ENCODE data around the gene SMIM30. TPM values are rescaled to one million over a fixed set of nuclear protein-coding genes. Genes with fewer than 3 reads are reported as not detected.
A peak's percentile ranks its signal among the peaks of the same experiment; 100 is the strongest.

The SMIM30 gene
- total RNA-seq, 1 experiment from 2014 or later = 32.3 TPM

DNA sequence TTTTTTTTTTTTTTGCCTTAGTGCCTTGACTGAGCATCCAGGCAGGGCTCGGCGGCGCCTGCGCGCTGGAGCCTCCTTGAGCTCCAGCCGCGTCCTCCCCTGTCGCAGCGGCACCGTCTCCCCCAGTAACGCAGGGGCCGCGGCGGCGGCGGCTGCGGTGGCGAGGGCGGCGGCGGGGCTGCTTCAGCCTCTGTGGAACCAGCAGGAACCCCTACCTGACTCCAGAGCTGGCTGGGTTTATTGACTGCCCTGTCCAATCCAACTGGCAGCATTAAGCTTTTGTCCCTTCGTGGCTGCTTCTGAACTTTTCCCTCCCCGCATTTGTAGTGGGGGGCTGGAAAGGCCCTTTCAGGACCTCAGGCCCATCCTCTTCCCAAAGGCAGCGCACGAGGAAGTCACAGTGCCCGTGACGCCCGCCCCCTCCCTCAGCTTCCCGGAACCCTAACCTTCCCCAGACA is 31.9 kb downstream of the SMIM30 start, which contains the start of gene GPR85:
Gene GPR85, minus strand, starts transcription at position 397 of the 458 bp plus-strand sequence. CDS start 2,106 bp downstream, outside the sequence.
- Mint-ChIP-seq H3K27ac (ENCODE audit: low read depth, unreplicated experiment) (no peak within 1 kb of the TSS), H3K4me1 (ENCODE audit: insufficient read depth, unreplicated experiment) (no peaks in the 10 kb centered on the region), H3K9me3 (ENCODE audit: unreplicated experiment) (no peaks in the 10 kb centered on the region), H3K36me3 (ENCODE audit: insufficient read depth, unreplicated experiment) (no peaks in the 10 kb centered on the region), H3K4me3 (ENCODE audit: unreplicated experiment) (peak within 1 kb of the TSS; percentile 74), H3K27me3 (ENCODE audit: insufficient read depth, unreplicated experiment) (peaks cover 11% of the 10 kb centered on the region)
- intact Hi-C loops (cut with micrococcal nuclease) = no loop called here
- CTCF ChIA-PET = interaction anchor here (0.5 to 1.0 kb wide), 4 partner anchors 9 to 771 kb away, joined by 3 to 4 read pairs (median 3); no protein-coding TSS in a partner anchor
- TF ChIP-seq, protein P1, sequence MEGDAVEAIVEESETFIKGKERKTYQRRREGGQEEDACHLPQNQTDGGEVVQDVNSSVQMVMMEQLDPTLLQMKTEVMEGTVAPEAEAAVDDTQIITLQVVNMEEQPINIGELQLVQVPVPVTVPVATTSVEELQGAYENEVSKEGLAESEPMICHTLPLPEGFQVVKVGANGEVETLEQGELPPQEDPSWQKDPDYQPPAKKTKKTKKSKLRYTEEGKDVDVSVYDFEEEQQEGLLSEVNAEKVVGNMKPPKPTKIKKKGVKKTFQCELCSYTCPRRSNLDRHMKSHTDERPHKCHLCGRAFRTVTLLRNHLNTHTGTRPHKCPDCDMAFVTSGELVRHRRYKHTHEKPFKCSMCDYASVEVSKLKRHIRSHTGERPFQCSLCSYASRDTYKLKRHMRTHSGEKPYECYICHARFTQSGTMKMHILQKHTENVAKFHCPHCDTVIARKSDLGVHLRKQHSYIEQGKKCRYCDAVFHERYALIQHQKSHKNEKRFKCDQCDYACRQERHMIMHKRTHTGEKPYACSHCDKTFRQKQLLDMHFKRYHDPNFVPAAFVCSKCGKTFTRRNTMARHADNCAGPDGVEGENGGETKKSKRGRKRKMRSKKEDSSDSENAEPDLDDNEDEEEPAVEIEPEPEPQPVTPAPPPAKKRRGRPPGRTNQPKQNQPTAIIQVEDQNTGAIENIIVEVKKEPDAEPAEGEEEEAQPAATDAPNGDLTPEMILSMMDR (IDR thresholded peaks at IDR 0.05; ENCODE audit: unreplicated experiment) = no peak
- peak; percentile 59 for DNase-seq (ENCODE audit: unreplicated experiment)
- POLR2A ChIA-PET = interaction anchor here (0.8 to 1.4 kb wide), 2 partner anchors 27 to 73 kb away, joined by 3 to 4 read pairs; no protein-coding TSS in a partner anchor
- no TSS peak for BruUV-seq (replicated peaks)

DNA sequence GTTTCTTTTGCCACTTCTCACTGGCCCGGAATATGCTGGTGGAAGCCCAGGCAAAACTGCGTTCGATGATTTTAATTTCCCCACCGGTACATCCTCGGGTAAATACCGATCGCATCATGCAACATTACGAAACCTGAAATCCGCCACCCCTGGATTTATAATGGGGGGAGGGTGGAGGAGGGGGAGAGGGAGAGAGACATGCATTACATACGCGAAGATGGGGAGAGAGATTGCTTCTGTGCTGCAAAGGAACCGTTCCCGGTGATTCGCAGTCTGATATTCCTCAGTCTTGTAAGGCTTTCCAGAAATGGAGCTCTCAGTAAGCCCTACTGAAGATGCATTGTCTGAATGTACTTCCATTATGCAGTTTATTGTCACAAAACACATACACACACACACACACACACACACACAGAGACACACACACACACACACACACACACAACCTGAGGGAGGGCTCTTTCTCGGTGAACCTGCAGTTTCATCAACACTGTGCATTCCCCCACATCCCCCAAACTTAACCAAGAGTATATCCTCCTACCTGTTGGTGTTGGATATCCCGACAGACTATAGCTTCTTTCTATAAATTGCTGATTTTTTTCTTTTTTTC is 32.5 kb downstream of the SMIM30 start:
- Mint-ChIP-seq H3K4me3 (ENCODE audit: unreplicated experiment) (peak overlapping the region; percentile 74), H3K27me3 (ENCODE audit: insufficient read depth, unreplicated experiment) (peaks cover 11% of the 10 kb centered on the region), H3K4me1 (ENCODE audit: insufficient read depth, unreplicated experiment) (no peaks in the 10 kb centered on the region), H3K36me3 (ENCODE audit: insufficient read depth, unreplicated experiment) (no peaks in the 10 kb centered on the region), H3K27ac (ENCODE audit: low read depth, unreplicated experiment) (no peak overlapping the region), H3K9me3 (ENCODE audit: unreplicated experiment) (no peaks in the 10 kb centered on the region)
- intact Hi-C loops (cut with micrococcal nuclease) = no loop called here
- ChIA-PET POLR2A (interaction anchor here (1.4 kb wide), 1 partner anchor 27 kb away, joined by 4 read pairs; no protein-coding TSS in a partner anchor), CTCF (interaction anchor here (0.7 to 1.0 kb wide), 2 partner anchors 100 to 772 kb away, joined by 3 to 4 read pairs; no protein-coding TSS in a partner anchor)
- no TSS peak for BruUV-seq (replicated peaks)
- DNase-seq (ENCODE audit: unreplicated experiment) = peak; percentile 30
- TF ChIP-seq, protein P1 (IDR thresholded peaks at IDR 0.05; ENCODE audit: unreplicated experiment) = no peak

DNA sequence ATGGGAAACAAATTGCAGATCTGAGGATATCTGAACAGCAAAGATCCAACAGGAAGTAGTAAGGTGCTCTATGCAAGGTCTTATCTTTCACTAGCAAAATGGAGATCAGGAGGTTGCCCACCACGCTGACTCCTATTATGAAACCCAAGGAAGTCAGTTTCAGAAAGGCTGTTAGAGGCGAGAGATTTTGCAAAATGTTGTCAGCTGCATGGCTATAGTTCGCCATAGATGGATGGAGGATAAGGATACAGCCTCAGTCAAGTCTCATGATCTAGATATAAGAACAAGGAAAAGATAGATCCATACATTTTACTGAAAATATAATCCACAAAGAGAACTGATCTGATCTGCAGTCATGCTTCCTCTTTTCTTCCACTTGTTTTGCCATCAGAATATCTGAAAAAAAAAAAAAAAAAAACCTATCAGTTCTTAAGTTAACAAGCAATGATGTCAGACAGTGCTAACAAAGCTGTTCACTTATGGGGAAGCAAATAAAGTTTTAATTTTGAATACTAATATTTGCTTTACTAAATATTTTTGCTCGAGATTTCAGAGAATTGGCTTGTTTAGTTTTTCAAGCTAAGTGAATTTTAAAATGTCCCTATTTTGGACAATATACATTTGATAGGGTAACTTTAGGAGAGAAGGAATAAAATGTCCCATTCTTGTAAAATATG is 33.7 kb downstream of the SMIM30 start:
- H3K36me3 Mint-ChIP-seq (ENCODE audit: insufficient read depth, unreplicated experiment) = no peaks in the 10 kb centered on the region
- H3K9me3 Mint-ChIP-seq (ENCODE audit: unreplicated experiment) = no peaks in the 10 kb centered on the region
- H3K4me3 Mint-ChIP-seq (ENCODE audit: unreplicated experiment) = no peak overlapping the region
- peaks cover 11% of the 10 kb centered on the region for H3K27me3 Mint-ChIP-seq (ENCODE audit: insufficient read depth, unreplicated experiment)
- ChIA-PET POLR2A (interaction anchor here (0.7 kb wide), 1 partner anchor 33 kb away, joined by 3 read pairs; the partner anchor contains the start of gene SMIM30), CTCF (interaction anchor here (0.6 to 0.7 kb wide), 2 partner anchors 75 to 88 kb away, joined by 3 to 5 read pairs; no protein-coding TSS in a partner anchor)
- no peaks in the 10 kb centered on the region for H3K4me1 Mint-ChIP-seq (ENCODE audit: insufficient read depth, unreplicated experiment)
- H3K27ac Mint-ChIP-seq (ENCODE audit: low read depth, unreplicated experiment) = no peak overlapping the region
- DNase-seq (ENCODE audit: unreplicated experiment) = no peak
- BruUV-seq (replicated peaks) = no TSS peak
- intact Hi-C loops (cut with micrococcal nuclease) = no loop called here
- TF ChIP-seq, protein P1 (IDR thresholded peaks at IDR 0.05; ENCODE audit: unreplicated experiment) = no peak

DNA sequence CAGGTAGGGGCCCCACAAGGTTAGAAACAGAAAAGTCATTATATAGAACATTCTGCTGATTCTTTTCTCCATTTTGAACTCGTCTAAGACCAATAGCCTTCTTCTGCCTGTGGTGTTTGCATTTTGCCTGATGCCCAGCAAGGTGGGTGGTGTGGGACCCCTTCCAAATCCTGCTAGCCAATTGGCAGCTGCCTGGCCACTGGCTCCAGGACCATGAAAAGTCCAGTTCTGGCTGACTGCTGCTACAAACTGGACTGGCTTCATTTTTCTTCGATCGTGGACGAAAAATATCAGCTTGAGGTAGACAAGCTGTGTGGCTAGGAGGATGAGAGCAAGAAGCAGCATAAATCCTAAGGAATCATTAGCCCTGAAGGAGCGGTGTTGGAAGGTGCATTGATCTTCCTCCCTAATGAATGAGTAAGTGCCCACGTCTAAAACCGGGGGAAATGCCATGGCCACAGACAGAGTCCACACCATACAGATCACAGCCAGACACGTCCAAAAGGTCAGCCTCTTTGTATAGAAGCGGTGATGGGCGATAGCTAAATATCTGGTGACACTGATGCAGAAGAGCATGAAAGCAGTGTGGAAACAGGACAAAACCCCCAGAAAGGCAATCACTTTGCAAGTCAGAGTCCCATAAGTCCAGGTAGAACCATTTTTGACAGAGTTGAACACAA is 34.4 kb downstream of the SMIM30 start:
- ChIA-PET POLR2A (no interaction called here), CTCF (no interaction called here)
- Mint-ChIP-seq H3K4me1 (ENCODE audit: insufficient read depth, unreplicated experiment) (no peaks in the 10 kb centered on the region), H3K4me3 (ENCODE audit: unreplicated experiment) (no peak overlapping the region), H3K27me3 (ENCODE audit: insufficient read depth, unreplicated experiment) (peaks cover 11% of the 10 kb centered on the region), H3K36me3 (ENCODE audit: insufficient read depth, unreplicated experiment) (no peaks in the 10 kb centered on the region), H3K27ac (ENCODE audit: low read depth, unreplicated experiment) (no peak overlapping the region), H3K9me3 (ENCODE audit: unreplicated experiment) (no peaks in the 10 kb centered on the region)
- intact Hi-C loops (cut with micrococcal nuclease) = no loop called here
- no TSS peak for BruUV-seq (replicated peaks)
- DNase-seq (ENCODE audit: unreplicated experiment) = no peak
- TF ChIP-seq, protein P1 (IDR thresholded peaks at IDR 0.05; ENCODE audit: unreplicated experiment) = no peak

Measured in MCF 10A (cell line).